Measurements from ENCODE around the gene KAZN.

Gene KAZN

DNA sequence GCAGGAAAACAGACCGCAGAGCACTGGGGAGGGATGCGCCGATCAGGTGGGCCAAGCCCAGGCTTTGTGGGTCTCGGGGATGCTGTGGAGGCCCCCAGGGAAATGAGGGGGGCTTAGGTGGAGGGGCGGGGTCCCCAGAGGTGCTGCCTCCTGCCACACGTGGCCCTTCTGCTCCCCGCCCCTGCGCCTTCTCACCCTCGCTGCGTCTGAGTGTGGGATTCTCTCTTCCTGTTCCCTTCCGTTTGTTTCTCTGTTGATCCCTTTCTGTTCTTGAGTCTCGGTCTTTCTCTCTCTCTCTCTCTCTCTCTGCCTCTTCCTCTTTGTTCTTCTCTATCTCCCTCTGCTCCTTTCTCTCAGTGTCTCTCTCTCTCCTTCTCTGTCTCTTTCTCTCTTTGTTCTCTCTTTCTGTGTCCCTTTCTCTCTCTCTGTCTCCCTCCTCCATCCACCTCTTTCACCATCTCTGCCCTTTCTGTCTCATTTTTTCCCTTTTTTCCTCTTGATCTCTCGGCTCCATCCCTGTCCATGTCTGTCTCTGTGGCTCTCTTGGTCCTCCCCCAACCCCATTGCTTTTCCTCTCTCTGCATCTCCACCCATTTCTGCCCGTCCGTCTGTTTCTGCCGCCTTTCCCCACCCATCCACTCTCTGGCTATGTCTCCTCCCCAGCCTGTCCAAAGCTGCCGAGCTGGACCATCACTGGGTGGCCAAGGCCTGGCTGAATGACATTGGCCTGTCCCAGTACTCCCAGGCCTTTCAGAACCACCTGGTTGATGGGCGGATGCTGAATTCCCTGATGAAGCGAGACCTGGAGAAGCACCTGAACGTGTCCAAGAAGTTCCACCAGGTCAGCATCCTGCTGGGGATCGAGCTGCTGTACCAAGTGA lies 502.6 kb downstream of the KAZN start:
- no peak for DNase-seq

DNA sequence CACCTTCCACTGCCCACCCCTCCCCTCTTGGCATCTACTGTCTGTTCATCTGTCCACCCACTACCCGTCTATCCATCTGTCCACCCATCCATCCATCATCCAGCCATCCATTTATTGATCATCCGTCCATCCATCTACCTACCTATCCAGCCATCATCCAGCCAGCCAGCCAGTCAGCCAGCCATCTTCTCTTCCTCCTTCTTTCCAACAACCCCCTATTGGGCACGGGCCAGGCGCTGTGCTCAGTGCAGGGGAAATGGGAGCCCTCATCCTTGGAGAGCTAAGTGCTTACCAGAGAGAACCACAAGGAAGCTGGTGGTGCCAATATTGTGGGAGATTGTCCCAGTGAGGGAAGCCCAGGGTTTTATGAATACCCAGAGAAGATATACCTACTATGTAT lies 503.3 kb downstream of the KAZN start:
- no peak for DNase-seq

DNA sequence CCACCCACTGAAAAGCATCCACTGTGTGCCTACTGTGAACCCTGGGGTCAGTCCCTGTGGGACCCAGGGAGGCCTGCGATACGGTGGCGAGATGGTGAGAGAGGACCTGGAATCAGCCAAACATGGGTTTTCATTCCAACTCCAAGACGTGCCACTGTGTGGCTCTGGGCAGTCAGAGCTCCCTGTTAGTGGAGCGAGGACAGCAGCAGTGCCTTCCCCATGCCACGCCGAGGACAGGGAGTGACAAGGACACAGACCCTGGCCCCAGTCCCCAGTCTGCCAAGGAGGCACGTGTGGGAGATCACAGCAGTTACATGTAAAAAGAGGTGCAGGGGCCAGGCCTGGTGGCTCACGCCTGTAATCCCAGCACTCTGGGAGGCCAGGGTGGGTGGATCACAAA lies 504.2 kb downstream of the KAZN start:
- no peak for DNase-seq

DNA sequence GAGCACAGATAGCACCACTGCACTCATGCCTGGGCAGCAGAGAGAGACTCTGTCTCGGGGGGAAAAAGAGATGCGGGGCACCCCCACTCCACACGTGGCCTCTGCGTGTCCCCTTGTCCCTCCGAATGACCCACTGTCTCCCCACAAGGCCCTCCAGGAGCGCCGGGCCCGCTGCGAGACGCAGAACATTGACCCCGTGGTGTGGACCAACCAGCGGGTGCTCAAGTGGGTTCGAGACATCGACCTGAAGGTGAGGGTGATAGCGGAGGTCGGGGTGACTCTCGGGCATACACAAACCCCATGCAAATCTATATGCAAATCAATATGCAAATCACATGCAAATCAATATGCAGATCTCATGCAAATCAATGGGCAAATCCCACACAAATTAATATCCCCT lies 504.7 kb downstream of the KAZN start:
- no peak for DNase-seq

DNA sequence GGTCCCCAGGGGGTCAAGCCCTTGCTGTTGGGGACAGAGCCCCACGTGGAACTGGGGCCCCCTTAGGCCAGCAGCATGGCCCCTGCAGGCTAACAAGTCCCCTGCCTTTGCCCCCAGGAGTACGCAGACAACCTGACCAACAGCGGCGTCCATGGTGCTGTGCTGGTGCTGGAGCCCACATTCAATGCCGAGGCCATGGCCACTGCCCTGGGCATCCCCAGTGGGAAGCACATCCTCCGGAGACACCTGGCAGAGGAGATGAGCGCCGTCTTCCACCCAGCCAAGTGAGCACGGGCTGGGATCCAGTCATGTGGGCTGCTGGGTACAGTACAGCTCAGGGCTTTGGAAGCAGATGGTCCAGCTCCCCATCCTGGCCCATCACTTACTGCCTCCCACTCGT lies 505.4 kb downstream of the KAZN start:
- DNase-seq = no peak

DNA sequence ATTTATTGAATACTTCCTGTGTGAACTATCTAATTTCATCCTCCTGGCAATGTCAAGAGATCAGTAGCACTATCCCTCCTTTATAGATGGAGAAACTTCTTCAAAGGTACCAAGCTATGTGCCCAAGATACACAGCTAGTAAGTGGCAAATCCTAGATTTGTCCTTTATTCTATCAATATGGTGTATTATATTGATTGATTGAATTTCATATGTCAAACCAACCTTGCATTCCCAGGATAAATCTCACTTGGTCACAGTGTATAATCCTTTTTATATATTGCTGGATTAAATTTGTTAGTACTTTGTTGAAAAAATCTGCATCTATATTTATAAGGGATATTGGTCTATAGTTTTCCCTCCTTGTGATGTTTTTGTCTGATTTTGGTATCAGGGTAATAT lies 506.3 kb downstream of the KAZN start:
- no peak for DNase-seq

DNA sequence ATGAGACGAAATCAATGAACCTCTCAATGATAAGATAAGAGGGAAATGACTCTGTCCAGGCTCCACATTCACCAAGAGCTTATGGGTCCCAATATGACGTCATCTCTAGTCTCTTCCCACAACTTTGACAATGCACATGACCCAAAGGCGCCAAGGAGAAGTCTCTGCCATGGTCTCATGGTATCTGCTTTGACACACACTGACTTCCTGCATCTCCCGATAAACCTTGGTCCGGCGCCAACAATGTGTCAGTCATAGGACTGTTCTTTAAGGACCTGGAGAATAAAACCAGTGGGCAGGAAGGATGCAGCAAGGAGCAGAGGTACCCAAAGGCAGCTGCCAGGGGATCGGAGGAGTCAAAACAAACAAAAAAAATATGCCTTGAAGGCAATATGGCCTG lies 508.1 kb downstream of the KAZN start:
- DNase-seq = no peak

DNA sequence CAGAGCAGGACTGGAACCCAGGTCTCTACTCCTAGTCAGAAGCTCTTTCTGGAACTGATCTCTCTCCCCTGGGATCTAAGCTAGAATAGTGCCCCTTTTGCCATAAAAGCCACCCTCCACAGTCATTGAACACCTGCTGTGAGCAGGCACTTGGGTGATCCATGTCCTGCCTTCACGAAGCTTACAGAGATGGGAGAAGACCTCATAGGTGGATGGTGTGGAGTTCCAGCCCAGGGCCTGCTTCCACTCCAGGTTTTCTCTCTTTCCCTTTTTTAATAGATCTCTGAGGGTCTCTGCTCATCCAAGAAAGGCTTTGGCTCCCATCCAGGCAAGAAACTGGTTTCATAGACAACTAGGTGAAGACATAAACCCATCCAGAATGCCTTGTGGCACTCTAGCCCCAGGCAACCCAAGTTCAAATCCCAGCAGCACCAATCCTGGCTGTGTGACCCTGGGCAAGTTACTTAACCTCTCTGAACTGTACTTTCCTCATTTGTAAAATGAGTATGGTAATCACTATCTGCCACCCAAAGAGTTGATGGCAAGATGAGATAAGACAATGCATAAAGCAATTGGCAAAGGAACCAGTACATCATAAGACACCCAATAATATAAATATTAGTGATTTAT lies 508.7 kb downstream of the KAZN start:
- DNase-seq = no peak

DNA sequence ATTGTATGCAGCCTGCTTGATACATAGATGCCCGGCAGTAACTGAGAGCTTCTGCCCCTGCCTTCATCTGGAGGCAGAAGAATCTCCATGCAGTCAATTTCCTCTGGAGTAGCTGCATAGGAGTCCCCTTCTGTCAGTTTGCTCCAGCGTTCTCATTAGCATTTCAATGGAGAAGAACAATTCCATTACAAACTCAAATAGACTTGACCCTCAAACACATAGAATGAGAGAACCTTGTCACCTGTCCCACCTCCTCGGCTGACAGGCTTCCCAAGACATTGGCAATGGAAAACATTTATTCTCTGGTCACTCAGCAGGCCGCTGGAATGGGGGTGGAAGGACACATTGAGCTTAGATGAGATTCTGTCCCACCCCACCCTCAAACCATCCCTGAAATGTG lies 509.4 kb downstream of the KAZN start:
- DNase-seq = no peak

DNA sequence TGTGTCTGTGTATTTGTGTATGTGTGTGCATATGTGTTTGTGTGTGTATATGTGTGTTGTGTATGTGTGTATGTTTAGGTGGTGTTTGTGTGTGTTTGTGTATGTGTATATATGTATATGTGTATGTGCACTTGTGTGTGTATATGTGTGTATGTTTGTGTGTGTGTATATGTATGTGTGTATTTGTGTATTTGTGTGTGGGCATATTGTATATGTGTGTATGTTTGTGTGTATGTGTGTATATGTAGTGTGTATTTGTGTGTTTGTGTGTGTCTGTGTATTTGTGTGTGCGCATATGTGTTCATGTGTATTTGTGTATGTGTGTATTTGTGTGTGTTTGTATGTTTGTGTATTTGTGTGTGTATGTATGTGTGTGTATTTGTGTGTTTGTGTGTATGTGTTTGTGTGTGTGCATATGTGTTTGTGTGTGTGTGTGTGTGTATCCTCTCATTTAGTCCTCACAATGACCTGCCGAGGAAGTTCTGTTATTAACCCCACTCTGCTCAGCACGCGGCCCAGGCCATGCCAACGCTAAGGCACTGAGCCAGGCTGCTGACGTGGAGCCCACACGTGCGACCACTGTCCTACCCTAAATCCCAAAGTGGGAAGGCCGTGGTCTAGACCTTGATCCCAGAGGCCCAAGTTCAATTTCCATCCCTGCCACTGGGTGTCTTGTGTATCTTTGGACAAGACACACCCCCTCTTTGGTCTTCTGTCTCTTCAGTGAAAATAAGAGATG lies 511.8 kb downstream of the KAZN start:
- DNase-seq = no peak

DNA sequence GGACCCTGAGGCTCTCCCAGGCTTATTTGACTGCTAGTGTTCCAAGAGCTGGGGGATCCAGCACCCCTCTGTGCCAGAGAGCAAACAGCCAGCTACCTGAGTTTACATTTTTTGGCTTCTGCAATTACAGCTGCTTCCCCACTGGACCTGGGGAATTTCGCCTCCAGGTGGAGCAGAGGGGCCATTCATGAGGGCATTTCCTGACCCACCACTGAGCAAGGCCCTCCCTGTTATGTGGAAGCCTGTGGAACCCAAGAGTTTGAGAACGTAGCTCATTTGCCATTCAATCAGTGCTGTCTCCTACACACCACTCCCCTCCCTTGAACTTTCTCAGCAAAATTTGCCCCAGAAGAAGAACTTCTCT lies 512.4 kb downstream of the KAZN start:
- DNase-seq = no peak

DNA sequence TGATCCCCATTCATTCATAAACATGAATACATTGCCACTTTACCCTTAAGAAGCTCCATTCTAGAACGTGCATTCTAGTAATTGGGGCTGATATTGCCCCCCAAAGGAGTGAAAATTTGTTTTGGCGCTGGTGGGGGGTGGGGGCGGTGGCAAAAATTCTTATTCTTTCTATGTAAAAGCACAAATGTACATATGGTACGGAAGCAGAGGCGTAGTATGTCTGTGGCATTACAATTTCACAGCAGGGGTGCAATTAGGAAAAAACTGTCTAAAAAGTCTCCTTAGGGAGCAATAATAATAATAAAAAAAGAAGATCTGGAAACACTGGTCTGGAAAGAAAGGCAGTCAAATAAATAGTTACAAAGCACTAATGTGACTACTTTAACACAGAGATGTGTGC lies 514.7 kb downstream of the KAZN start:
- DNase-seq = no peak

DNA sequence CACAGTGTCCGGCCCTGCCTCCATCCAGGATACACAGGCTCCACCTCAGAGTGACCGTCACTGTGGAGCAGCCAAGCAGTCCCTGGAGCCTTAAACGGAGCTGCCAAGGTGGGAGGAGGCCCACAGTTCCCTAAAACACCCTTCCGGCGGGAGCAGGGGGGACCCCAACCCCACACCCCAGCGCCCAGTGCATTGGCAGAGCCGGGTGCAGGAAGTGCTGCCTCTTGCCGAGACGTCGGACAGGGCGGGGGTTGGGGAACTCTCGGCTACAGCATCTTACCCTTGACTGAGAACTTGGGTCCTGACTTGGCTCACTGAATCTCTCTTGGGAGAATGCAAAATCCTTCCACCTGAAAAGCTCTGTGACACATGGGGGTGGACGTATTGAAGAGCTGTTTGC lies 516.4 kb downstream of the KAZN start:
- no peak for DNase-seq

DNA sequence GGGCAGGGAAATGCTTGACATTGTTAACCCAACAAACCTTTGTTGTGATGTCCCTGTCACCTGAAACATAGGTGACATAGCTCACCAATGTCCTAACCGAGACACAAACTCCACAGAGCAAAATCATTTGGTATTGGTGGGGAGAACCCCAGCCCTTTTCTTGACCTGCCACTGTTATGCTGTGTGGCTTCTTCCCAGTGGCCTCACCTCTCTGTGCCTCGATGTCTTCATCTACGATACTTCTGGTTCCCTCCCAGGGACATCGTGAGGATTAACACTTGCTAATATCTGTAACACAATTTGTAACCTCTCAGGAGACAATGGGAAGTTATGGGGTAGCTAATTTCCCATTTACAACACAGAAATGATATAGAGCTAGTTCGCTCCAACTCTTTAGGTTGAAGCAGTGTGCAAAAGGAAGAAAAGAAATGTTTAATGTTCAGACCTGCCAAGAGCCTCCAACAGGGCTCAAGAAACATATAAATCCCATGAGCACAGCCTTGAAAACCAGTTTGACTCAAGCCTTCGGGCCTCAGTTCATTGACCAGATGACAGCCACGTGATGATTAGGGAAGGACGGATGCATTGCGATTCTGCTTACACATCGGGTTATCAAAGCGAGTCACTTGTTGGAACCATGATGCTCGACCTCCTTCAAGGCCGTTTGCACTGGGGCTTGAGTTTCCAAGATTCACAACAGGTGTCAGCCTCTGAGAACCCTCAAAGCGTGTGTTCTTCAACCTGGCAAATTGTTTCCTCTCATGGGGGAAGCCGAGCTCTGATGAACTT lies 517.3 kb downstream of the KAZN start:
- DNase-seq = no peak

DNA sequence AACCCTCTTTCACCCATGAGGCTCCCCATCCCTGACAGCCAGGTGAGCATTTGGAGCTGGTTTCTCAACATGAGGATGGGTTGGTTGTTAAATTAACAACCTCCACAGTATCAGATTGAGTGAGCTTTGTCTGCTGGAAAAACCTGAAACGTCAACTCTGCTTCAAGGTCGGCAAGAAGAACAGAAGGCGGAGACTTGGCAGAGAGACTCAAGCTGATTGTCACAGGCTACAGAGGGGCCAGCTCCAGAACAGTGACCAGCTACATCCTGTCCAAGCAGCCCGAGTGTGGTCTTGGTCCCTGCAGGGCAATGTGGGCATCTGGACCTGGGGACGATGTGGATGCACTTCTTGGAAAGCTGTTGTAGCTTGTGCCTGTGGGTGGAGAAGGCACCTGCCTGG lies 518.5 kb downstream of the KAZN start:
- DNase-seq = no peak

DNA sequence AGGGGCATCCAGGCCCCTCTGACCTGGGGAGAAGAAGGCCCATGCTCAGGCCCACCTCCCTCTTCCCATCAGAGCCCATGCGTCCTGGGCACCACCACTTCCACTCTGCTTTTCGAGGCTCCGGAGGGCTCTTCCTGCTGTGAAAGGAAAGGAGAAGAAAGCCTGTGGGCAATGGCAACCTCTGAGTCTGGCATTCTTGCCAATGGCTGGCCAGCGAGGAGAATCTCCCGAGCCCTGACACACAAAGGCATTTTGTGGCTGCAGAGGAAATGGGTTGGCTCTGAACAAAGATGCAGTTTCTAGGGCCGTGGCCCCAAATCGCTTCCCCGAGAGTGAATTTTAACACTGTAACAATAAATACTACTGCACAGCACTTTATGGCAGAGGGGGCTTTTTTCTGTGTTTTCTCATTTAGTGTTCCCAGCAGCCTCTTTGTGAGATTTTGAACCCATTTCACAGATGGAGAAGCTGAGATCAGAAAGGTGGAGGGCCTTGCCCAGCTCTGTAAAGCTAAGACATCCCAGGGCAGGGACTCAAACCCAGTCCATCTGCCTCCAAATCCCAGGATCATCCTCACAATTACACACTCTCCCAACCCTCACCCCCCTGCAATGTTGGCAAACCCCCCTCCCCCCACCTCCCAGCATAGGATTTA lies 519.3 kb downstream of the KAZN start:
- no peak for DNase-seq

DNA sequence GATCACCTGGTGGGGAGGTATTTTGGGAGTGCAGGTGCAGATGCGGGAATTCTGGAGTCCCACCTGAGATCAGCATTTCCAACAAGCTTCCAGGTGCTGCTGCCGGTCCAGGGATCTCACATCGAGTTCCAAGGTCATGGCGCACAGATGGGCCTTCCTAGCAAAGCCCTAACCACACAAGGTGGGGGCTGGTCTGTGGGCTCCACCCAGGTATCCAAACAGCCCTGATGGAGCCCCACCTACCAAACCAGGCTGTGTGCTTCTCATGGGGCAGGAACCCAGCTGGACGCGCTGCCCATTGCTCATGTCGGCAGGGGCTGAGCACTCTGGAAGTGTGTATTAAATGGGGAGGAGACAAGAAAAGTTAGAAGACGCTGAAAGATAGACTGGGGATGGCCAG lies 520.1 kb downstream of the KAZN start:
- no peak for DNase-seq

DNA sequence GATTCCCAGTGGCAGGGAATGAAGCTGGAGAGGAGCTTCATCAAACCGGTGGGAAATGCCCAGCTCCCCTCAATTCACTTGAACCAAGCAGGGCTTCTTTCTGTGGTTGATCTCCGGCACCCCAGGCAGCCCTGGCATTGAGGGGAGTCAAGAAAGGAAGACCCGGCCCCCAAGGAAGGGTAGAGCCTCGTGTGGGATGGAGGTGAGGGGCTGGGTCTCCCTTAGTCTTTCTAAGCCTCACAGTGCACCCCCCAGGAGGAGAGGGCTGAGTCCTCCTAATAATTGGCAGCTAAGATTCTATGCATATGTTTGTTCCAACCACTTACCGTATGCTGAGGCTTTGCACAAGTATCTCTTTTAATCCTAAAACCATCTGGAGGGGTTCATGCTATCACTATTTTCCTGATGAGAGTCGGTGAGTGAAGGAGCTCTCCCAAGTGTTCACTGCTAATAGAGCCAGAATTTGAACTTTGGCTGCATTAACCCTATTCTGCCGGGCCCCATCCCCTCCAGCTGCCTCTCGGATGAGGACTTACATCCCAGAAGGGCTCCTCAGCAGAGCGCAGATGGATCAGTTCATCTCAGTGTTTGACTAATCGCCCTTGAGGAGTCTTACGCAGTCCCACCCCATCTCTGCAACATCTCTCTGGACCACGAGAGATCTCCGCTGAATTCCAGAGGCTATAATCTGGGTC lies 521.9 kb downstream of the KAZN start:
- no peak for DNase-seq

DNA sequence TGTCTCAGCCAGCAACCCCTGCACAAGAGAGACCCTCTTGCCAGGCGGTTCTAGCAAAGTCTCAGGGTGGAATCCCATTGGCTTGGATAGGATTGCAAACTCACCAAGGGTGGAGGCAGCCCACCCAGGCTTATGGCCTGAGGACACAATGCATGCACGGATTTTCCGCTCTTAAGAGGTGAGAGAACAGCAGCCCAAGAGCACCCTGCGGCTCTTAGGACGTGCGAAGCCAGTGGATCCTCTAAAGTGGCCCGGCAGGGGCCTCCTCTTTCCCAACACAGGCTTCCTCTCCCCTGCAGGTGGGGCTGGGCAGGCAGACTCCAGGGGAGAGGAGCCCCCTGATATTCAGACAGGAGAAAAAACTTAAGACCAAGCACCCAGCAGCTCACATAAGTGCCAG lies 523.8 kb downstream of the KAZN start:
- no peak for DNase-seq

DNA sequence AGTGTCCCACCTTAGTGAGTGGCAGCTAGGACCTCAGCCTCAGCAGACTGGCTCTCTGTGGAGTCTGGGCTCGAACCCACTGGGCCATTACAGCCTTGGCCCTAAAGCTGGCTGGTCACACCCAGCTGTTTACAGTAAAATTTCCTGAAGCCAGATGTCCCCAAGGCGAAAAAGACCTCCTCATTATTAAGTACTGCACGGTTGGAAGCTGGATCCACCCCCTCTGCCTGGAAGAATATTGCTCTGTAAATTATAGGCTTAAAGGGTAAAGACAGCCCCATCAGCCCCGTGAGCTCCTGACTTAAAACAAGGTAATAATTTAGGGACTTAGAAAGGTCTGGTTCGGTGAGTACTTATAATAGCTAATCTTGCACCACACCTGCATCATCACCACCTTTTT lies 524.8 kb downstream of the KAZN start:
- DNase-seq = no peak

DNA sequence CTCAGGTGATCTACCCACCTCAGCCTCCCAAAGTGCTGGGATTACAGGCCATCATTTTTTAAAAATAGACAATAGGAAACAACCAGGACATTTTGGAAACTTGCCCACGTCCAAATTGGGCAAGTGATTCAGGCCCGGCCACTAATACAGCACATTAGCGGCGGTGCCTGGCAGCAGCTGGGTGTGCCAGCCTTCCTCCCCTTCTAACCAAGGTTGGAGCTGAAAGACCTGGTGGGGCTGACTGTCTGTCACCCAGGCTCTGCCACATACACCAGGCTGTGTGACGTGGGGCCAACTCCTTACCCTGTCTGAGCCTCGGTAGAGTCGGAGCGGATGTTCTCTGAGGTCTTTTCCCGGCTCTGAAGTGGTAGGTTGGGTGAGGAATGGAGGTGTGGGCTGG lies 525.4 kb downstream of the KAZN start:
- no peak for DNase-seq
